HEK293 (cell line): ENCODE measurements around the gene NDRG4.

ENCODE experiments used
- CTCF ChIA-PET: fragments of 350-600 bp; formaldehyde crosslinking; extraction: SDS; loops from one replicate; lab custom pipeline; 2021; ENCODE audit warnings: antibody characterized with exemption; lab: Yijun Ruan, JAX
- POLR2A ChIA-PET: fragments of 300-600 bp; formaldehyde crosslinking; extraction: SDS; loops from one replicate; lab custom pipeline; 2020; ENCODE audit warnings: antibody characterized with exemption, inconsistent platforms; lab: Yijun Ruan, JAX
- H3K27ac ChIP-seq: fragments of 200-500 bp; sonication (Bioruptor generic); 2 replicates; pipeline ENCODE4 v1.5.1; 2014; ENCODE audit warnings: low read depth, low read length, control low read depth, inconsistent platforms; ENCODE audit errors: extremely low read depth
- H3K36me3 ChIP-seq, 2 experiments: fragments of 200-500 bp in 1 of 2; sonication (Bioruptor generic) in 1 of 2; 1 replicate in 1 of 2; 2 replicates in 1 of 2; pipeline ENCODE4 v1.5.1; 2014 to 2017; ENCODE audit warnings: inconsistent platforms in 2 of 2, low read length in 2 of 2; ENCODE audit not compliant: control insufficient read depth in 2 of 2, insufficient read depth in 1 of 2
- H3K4me1 ChIP-seq: fragments of 200-500 bp; sonication (Bioruptor generic); 2 replicates; pipeline ENCODE4 v1.5.1; 2014; ENCODE audit warnings: mild to moderate bottlenecking, low read length, inconsistent platforms; ENCODE audit not compliant: control insufficient read depth, insufficient read depth
- H3K4me3 ChIP-seq: 2 replicates; pipeline ENCODE4 v1.5.1; 2011; ENCODE audit warnings: low read depth, mild to moderate bottlenecking, control low read depth, low read length, moderate library complexity
- H3K9me3 ChIP-seq: fragments of 200-500 bp; sonication (Bioruptor generic); 2 replicates; pipeline ENCODE4 v1.5.1; 2014; ENCODE audit warnings: low read depth, low read length, inconsistent platforms; ENCODE audit not compliant: control insufficient read depth, insufficient read depth
- GLIS1 ChIP-seq: fragments of 450-650 bp; formaldehyde crosslinking; IDR thresholded peaks from 2 replicates; pipeline ENCODE4 v1.5.1; 2016; ENCODE audit warnings: missing biosample characterization, missing genetic modification characterization
- HOXC10 ChIP-seq: sonication (generic); formaldehyde crosslinking; IDR thresholded peaks from 2 replicates; pipeline ENCODE4 v1.8.1; 2023; ENCODE audit warnings: mild to moderate bottlenecking, missing genetic modification reagents
- KLF16 ChIP-seq: fragments of 450-650 bp; formaldehyde crosslinking; IDR thresholded peaks from 2 replicates; pipeline ENCODE4 v1.5.1; 2017; ENCODE audit warnings: missing biosample characterization, missing genetic modification characterization
- MEIS1 ChIP-seq: sonication (generic); formaldehyde crosslinking; IDR thresholded peaks from 2 replicates; pipeline ENCODE4 v1.8.1; 2022; ENCODE audit warnings: missing genetic modification reagents, mild to moderate bottlenecking, borderline replicate concordance
- OSR2 ChIP-seq: fragments of 450-650 bp; formaldehyde crosslinking; IDR thresholded peaks from 2 replicates; pipeline ENCODE4 v1.5.1; 2016; ENCODE audit warnings: missing biosample characterization, missing genetic modification characterization
- SP7 ChIP-seq: fragments of 450-650 bp; formaldehyde crosslinking; IDR thresholded peaks from 2 replicates; pipeline ENCODE4 v1.5.1; 2016; ENCODE audit warnings: missing biosample characterization, missing genetic modification characterization
- WT1 ChIP-seq: fragments of 450-650 bp; formaldehyde crosslinking; IDR thresholded peaks from 2 replicates; pipeline ENCODE4 v1.5.1; 2016; ENCODE audit warnings: missing biosample characterization, missing genetic modification characterization
- ZBTB7A ChIP-seq: fragments of 450-650 bp; formaldehyde crosslinking; IDR thresholded peaks from 2 replicates; pipeline ENCODE4 v1.5.1; 2016; ENCODE audit warnings: low read depth, missing biosample characterization, missing genetic modification characterization
- ZBTB8A ChIP-seq: fragments of 450-650 bp; formaldehyde crosslinking; IDR thresholded peaks from 2 replicates; pipeline ENCODE4 v1.5.1; 2016; ENCODE audit warnings: missing biosample characterization, missing genetic modification characterization
- ZIC2 ChIP-seq: fragments of 450-650 bp; formaldehyde crosslinking; IDR thresholded peaks from 2 replicates; pipeline ENCODE4 v1.5.1; 2016; ENCODE audit warnings: missing biosample characterization, missing genetic modification characterization
- ZNF10 ChIP-seq: fragments of 450-650 bp; formaldehyde crosslinking; IDR thresholded peaks from 2 replicates; pipeline ENCODE4 v1.5.1; 2017; ENCODE audit warnings: missing biosample characterization, missing genetic modification characterization
- ZNF155 ChIP-seq: fragments of 450-650 bp; formaldehyde crosslinking; IDR thresholded peaks from 2 replicates; pipeline ENCODE4 v1.5.1; 2016; ENCODE audit warnings: missing biosample characterization, missing genetic modification characterization
- ZNF211 ChIP-seq: fragments of 450-650 bp; formaldehyde crosslinking; IDR thresholded peaks from 2 replicates; pipeline ENCODE4 v1.5.1; 2016; ENCODE audit warnings: low read depth, missing biosample characterization, missing genetic modification characterization
- ZNF239 ChIP-seq: fragments of 450-650 bp; formaldehyde crosslinking; IDR thresholded peaks from 2 replicates; pipeline ENCODE4 v1.5.1; 2016; ENCODE audit warnings: missing biosample characterization, missing genetic modification characterization
- ZNF37A ChIP-seq: fragments of 450-650 bp; IDR thresholded peaks from 2 replicates; pipeline ENCODE4 v1.5.1; 2018; ENCODE audit warnings: missing biosample characterization, missing genetic modification characterization
- ZNF398 ChIP-seq: fragments of 450-650 bp; formaldehyde crosslinking; IDR thresholded peaks from 2 replicates; pipeline ENCODE4 v1.5.1; 2017; ENCODE audit warnings: missing biosample characterization, missing genetic modification characterization
- ZNF488 ChIP-seq: fragments of 450-650 bp; formaldehyde crosslinking; IDR thresholded peaks from 2 replicates; pipeline ENCODE4 v1.5.1; 2016; ENCODE audit warnings: missing biosample characterization, missing genetic modification characterization
- ZNF548 ChIP-seq: fragments of 450-650 bp; formaldehyde crosslinking; IDR thresholded peaks from 2 replicates; pipeline ENCODE4 v1.5.1; 2016; ENCODE audit warnings: missing biosample characterization, missing genetic modification characterization
- ZNF624 ChIP-seq: fragments of 450-650 bp; formaldehyde crosslinking; IDR thresholded peaks from 2 replicates; pipeline ENCODE4 v1.5.1; 2017; ENCODE audit warnings: missing biosample characterization, missing genetic modification characterization
- ZNF791 ChIP-seq: fragments of 450-650 bp; formaldehyde crosslinking; IDR thresholded peaks from 2 replicates; pipeline ENCODE4 v1.5.1; 2016; ENCODE audit warnings: missing biosample characterization, missing genetic modification characterization
- ZNF830 ChIP-seq: fragments of 450-650 bp; IDR thresholded peaks from 2 replicates; pipeline ENCODE4 v1.5.0; 2018; ENCODE audit warnings: missing biosample characterization, missing genetic modification characterization, low read depth, mild to moderate bottlenecking, moderate library complexity
- TF ChIP-seq, protein P1 (sequence below): fragments of 450-650 bp; IDR thresholded peaks from 2 replicates; pipeline ENCODE4 v1.5.1; 2018; ENCODE audit warnings: missing biosample characterization, mild to moderate bottlenecking, missing genetic modification characterization
- TF ChIP-seq, protein P2 (sequence below): fragments of 450-650 bp; formaldehyde crosslinking; IDR thresholded peaks from 2 replicates; pipeline ENCODE4 v1.5.1; 2016; ENCODE audit warnings: missing biosample characterization, missing genetic modification characterization

NDRG4 gene

GRCh38 chr16:58451945-58452401, 48.0 kb upstream of the NDRG4 start:
- ChIA-PET POLR2A (no interaction called here), CTCF (interaction anchor here (0.6 kb wide), 2 partner anchors 8 to 41 kb away, joined by 3 read pairs; no protein-coding TSS in a partner anchor)
- H3K4me1 ChIP-seq, result 0 out of 2 replicates have a peak, but pooled peaks cover 3% of the 10 kb centered on the region
- H3K4me3 ChIP-seq, result no peak overlapping the region
- no peaks in the 10 kb centered on the region for H3K36me3 ChIP-seq
- no peak for TF ChIP-seq ZNF155 (tag by site-specific recombination)
- peak; percentile 14; the same call in 1 of the 2 replicates for TF ChIP-seq ZIC2 (tag by site-specific recombination)
- 0 out of 2 replicates have a peak, but pooled peaks have one; percentile 27 for TF ChIP-seq ZNF398
- 0 out of 2 replicates have a peak, but pooled peaks have one; percentile 39 for TF ChIP-seq SP7 (tag by site-specific recombination)
- TF ChIP-seq, protein P1, sequence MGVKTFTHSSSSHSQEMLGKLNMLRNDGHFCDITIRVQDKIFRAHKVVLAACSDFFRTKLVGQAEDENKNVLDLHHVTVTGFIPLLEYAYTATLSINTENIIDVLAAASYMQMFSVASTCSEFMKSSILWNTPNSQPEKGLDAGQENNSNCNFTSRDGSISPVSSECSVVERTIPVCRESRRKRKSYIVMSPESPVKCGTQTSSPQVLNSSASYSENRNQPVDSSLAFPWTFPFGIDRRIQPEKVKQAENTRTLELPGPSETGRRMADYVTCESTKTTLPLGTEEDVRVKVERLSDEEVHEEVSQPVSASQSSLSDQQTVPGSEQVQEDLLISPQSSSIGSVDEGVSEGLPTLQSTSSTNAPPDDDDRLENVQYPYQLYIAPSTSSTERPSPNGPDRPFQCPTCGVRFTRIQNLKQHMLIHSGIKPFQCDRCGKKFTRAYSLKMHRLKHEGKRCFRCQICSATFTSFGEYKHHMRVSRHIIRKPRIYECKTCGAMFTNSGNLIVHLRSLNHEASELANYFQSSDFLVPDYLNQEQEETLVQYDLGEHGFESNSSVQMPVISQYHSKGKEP, result no peak
- TF ChIP-seq ZNF791, result no peak
- TF ChIP-seq WT1 (tag by site-specific recombination), result peak; percentile 60
- TF ChIP-seq MEIS1 (CRISPR knock-in tag), result peak; percentile 47; the same call in 1 of the 2 replicates
- no peak for TF ChIP-seq HOXC10
- no peak for TF ChIP-seq ZNF37A (tag by site-specific recombination)
- no peak for TF ChIP-seq ZNF488 (tag by site-specific recombination)
- TF ChIP-seq ZNF830 (tag by site-specific recombination), result no peak
- TF ChIP-seq ZBTB7A (tag by site-specific recombination), result no peak
- peak; percentile 52; the same call in 1 of the 2 replicates for TF ChIP-seq OSR2
- TF ChIP-seq, protein P2, sequence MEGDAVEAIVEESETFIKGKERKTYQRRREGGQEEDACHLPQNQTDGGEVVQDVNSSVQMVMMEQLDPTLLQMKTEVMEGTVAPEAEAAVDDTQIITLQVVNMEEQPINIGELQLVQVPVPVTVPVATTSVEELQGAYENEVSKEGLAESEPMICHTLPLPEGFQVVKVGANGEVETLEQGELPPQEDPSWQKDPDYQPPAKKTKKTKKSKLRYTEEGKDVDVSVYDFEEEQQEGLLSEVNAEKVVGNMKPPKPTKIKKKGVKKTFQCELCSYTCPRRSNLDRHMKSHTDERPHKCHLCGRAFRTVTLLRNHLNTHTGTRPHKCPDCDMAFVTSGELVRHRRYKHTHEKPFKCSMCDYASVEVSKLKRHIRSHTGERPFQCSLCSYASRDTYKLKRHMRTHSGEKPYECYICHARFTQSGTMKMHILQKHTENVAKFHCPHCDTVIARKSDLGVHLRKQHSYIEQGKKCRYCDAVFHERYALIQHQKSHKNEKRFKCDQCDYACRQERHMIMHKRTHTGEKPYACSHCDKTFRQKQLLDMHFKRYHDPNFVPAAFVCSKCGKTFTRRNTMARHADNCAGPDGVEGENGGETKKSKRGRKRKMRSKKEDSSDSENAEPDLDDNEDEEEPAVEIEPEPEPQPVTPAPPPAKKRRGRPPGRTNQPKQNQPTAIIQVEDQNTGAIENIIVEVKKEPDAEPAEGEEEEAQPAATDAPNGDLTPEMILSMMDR (tag by site-specific recombination), result 0 out of 2 replicates have a peak, but pooled peaks have one; percentile 12
- peak; percentile 62 for TF ChIP-seq GLIS1 (tag by site-specific recombination)
- no peak for TF ChIP-seq KLF16 (tag by site-specific recombination)
- no peak for TF ChIP-seq ZNF211 (tag by site-specific recombination)
- no peak for TF ChIP-seq ZNF239 (tag by site-specific recombination)
- TF ChIP-seq ZNF10, result no peak
- TF ChIP-seq ZNF548 (tag by site-specific recombination), result no peak
- no peak for TF ChIP-seq ZBTB8A (tag by site-specific recombination)
- TF ChIP-seq ZNF624 (tag by site-specific recombination), result no peak
- no peaks in the 10 kb centered on the region for H3K9me3 ChIP-seq
- no peak overlapping the region for H3K27ac ChIP-seq
